GM21390 (cell line): Measurements from ENCODE around the gene FBXL15.
"Not testable (repeated sequence)": the region's sequence is repeated elsewhere in the genome, so short reads cannot be mapped to it uniquely, and the experiment has no call there.

ENCODE experiments used
- ATAC-seq: cut with Tn5 transposase; IDR thresholded peaks from one replicate; pipeline ENCODE4 v1.9.1; 2021; ENCODE audit not compliant: unreplicated experiment

Gene FBXL15

GRCh38 chr10:102452672-102453340, 32.2 kb downstream of the FBXL15 start:
- no peak for ATAC-seq

DNA sequence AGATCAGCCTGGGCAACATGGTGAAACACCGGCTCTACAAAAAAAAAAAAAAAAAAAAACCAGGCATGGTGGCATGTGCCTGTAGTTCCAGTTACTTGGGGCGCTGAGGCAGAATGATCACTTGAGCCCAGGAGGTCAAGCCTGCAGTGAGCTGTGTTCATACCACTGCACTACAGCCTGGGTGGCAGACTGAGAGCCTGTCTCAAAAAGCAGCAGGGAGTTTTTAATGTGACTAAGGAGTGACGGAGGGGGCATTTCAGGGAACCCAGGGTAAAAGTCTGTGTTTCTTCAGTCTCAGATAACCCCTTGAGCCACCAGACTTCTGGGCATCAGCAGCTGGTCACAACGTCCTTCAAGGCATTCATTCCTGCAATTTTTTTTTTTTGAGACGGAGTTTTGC, 32.9 kb downstream of the FBXL15 start:
- ATAC-seq, result no peak

GRCh38 chr10:102454662-102455487, 34.2 kb downstream of the FBXL15 start:
- ATAC-seq, result not testable (repeated sequence)

GRCh38 chr10:102455893-102456471, 35.3 kb downstream of the FBXL15 start:
- no peak for ATAC-seq

DNA sequence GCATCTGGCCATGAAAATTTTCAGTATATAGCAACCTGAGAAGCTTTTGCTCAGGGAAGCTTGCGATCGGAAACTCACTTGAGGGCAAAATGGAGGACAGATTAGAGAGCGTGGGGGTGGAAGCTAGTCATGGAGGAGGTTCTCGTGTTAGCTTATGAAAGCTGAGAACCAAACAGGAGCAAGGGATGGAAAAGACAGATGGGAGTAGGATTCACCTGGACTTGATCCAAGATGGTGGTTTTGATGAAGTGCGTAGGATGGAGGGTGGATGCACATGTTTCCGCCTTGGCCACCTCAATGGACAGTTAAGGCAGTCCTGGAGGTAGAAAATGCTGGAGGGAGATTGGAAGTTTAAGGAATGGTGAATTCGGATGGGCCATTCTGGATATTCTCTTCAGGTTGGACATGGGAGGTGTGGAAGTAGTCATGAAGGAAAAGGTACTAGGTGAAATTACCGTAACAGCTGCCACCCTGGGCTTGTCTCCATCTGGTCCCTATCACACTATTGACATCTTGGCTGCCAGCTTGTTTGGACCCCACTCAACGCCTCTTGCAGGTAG, 37.0 kb downstream of the FBXL15 start:
- ATAC-seq, result no peak

DNA sequence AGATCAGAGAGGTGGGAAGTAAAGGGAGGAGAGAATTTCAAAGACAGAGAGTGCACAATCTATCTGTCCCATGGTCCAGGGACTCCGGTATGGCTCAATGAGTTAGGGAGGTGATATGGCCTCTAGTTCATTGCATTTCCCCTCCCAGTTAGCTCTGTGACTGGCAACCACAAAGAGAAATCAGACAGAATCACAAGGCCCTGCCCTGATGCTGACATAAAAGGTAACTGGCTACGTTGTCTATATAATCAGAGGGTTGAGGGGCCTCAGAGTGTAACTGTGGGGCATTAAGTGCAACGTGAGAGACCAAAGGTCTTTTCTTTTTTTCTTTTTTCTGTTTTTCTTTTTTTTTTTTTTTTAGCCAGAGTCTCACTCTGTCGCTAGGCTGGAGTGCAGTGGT, 38.0 kb downstream of the FBXL15 start:
- no peak for ATAC-seq

DNA sequence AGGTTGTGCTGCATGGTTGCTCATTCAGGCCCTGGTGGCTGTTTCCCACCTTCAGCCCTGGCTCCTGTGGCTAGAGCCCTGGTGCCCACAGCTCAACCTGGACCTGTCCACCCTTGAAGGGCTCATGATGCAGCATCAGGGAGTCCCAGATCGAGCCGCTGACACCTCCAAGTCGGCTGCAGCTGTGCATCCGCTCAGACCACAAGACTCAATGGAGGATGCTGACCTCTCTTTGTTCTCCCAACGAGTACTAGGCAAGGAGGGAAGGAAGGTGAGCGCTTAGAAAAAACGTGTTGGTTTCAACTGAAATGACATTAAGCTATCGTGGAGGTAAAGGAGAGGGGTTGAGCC, 40.2 kb downstream of the FBXL15 start:
- ATAC-seq, result peak; percentile 31

DNA sequence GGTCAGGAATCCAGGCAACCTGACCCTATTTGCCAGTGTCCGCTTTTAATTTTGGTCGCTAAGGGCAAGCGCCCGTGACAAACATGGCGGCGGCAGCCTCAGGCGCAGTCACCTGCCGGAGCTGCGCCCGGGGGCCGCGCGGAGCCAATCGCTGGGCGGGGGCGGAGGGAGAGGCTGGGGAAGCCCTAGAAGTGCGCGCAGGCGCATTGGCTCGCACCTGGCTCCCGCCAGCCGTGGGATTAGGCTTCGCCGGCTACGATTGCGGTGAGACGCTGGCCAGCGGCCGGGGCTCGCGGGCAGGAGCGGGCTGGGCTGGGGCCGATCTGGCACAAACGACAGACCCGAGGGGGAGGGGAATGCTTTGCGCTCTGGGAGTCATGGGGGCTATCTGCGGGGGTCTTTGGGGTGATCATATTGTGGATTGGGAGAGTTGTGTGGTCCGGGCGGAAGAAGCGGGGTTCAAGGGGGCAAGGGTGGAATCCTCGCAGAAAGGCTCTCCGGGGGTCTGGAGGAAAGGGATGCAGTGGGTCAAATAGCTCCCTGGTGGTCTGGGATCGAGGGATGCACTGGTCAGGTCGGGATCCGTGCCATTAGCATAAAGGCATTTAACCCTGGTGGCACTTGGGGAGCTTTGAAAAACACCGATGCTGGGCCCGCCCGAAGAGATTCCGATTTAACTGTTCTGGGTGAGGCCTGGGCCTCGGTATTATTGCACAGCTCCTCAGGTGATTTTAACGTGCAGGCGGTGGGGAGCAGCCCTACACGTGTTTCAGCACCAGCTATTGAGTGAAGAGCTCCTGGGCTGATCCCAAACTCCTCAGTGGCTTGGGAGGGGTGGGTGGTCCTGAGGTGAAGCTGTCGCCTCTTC, 40.8 kb downstream of the FBXL15 start:
- peak; percentile 78 for ATAC-seq

- no peak for ATAC-seq
These were observed 41.9 kb downstream of the FBXL15 start for GRCh38 chr10:102462512-102463054.

GRCh38 chr10:102463983-102464382, 43.3 kb downstream of the FBXL15 start:
- no peak for ATAC-seq

GRCh38 chr10:102465466-102465865, 44.8 kb downstream of the FBXL15 start:
- no peak for ATAC-seq

- no peak for ATAC-seq
These were observed 46.7 kb downstream of the FBXL15 start for GRCh38 chr10:102467318-102467717.

- ATAC-seq, result no peak
These were observed 47.4 kb downstream of the FBXL15 start for GRCh38 chr10:102467971-102468438.

DNA sequence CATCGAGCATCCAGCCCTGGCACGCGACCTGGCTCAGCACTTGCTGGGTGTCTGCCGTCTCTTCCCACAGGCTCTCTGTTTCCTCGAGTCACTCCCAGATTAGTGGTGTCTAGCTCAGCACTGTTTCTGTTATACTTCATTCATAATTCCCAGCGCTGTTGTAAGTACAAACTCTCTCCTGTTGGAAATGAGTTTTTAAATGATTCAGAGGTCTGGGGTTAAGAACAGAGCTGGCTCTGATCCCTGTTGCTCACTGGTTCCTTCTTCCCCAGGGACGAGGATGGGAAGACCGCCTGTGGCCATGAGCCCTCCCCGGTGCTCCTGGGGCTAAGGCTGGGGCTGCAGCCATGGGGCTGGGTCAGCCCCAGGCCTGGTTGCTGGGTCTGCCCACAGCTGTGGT, 48.0 kb downstream of the FBXL15 start:
- ATAC-seq, result no peak

GRCh38 chr10:102470579-102471546, 50.2 kb downstream of the FBXL15 start:
- no peak for ATAC-seq
